Measurements from ENCODE around the gene TIAM1.

TIAM1 gene

GRCh38 chr21:31135531-31136184 is 208.4 kb downstream of the TIAM1 start:
- DNase-seq (ENCODE audit: low spot score) = no peak

GRCh38 chr21:31133243-31133830 is 210.7 kb downstream of the TIAM1 start:
- DNase-seq (ENCODE audit: low spot score) = no peak

GRCh38 chr21:31132574-31133242 is 211.4 kb downstream of the TIAM1 start:
- DNase-seq (ENCODE audit: low spot score) = no peak

GRCh38 chr21:31130821-31131220 is 213.2 kb downstream of the TIAM1 start:
- DNase-seq (ENCODE audit: low spot score) = no peak

- no peak for DNase-seq (ENCODE audit: low spot score)
Observed at GRCh38 chr21:31128234-31128633, 215.8 kb downstream of the TIAM1 start.

GRCh38 chr21:31124010-31124409 is 220.1 kb downstream of the TIAM1 start:
- DNase-seq (ENCODE audit: low spot score) = no peak

GRCh38 chr21:31119199-31119598 is 224.9 kb downstream of the TIAM1 start:
- DNase-seq (ENCODE audit: low spot score) = no peak

- peak; percentile 52 for DNase-seq (ENCODE audit: low spot score)
Observed at GRCh38 chr21:31117128-31117916, 226.7 kb downstream of the TIAM1 start.

GRCh38 chr21:31115249-31115648 is 228.8 kb downstream of the TIAM1 start:
- no peak for DNase-seq (ENCODE audit: low spot score)

GRCh38 chr21:31111093-31111492 is 233.0 kb downstream of the TIAM1 start:
- no peak for DNase-seq (ENCODE audit: low spot score)

- no peak for DNase-seq (ENCODE audit: low spot score)
Observed at GRCh38 chr21:31110430-31110829, 233.6 kb downstream of the TIAM1 start.

GRCh38 chr21:31107871-31108270 is 236.2 kb downstream of the TIAM1 start:
- DNase-seq (ENCODE audit: low spot score) = no peak

GRCh38 chr21:31107176-31107785 is 236.8 kb downstream of the TIAM1 start:
- DNase-seq (ENCODE audit: low spot score) = no peak

GRCh38 chr21:31103571-31104265 is 240.3 kb downstream of the TIAM1 start:
- no peak for DNase-seq (ENCODE audit: low spot score)

GRCh38 chr21:31103163-31103562 is 240.9 kb downstream of the TIAM1 start:
- DNase-seq (ENCODE audit: low spot score) = no peak

- no peak for DNase-seq (ENCODE audit: low spot score)
Observed at GRCh38 chr21:31099122-31099521, 244.9 kb downstream of the TIAM1 start.

GRCh38 chr21:31098576-31099005 is 245.5 kb downstream of the TIAM1 start:
- peak; percentile 72 for DNase-seq (ENCODE audit: low spot score)

GRCh38 chr21:31092832-31093625 is 251.0 kb downstream of the TIAM1 start:
- no peak for DNase-seq (ENCODE audit: low spot score)

- DNase-seq (ENCODE audit: low spot score) = no peak
Observed at GRCh38 chr21:31090376-31090775, 253.7 kb downstream of the TIAM1 start.

GRCh38 chr21:31088474-31088751 is 255.6 kb downstream of the TIAM1 start:
- DNase-seq (ENCODE audit: low spot score) = no peak
